ENCODE measurements around the gene OR8A1.

OR8A1 gene

DNA sequence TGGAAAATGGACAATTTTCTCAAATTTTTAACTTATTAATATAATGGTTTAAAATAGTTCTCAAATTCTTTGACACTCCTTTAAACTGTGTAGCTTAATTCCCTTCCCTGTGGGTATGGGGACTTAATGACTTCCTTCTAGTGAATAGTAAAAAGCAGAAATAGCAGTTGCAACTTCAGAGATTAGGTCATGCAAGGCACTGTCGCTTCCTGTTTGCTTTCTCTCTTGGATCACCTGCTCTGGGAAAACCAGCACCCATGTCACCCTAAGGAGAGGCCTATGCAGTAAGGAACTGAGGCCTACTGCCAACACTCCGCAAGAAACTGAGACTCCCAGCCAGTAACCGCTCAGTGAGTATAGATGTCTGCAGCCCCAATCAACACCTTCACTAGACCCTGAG, 35.9 kb downstream of the OR8A1 start:
- H3K27ac Mint-ChIP-seq: no peak overlapping the region
- DNase-seq (ENCODE audit: low spot score): no peak
- H3K4me1 Mint-ChIP-seq (ENCODE audit: low read depth): peaks cover 2% of the 10 kb centered on the region
- no peaks in the 10 kb centered on the region for H3K36me3 Mint-ChIP-seq (ENCODE audit: low read depth)
- peaks cover under 1% of the 10 kb centered on the region for H3K27me3 Mint-ChIP-seq (ENCODE audit: low read depth)
- H3K9me3 Mint-ChIP-seq: no peaks in the 10 kb centered on the region
- H3K4me3 Mint-ChIP-seq: no peak overlapping the region

DNA sequence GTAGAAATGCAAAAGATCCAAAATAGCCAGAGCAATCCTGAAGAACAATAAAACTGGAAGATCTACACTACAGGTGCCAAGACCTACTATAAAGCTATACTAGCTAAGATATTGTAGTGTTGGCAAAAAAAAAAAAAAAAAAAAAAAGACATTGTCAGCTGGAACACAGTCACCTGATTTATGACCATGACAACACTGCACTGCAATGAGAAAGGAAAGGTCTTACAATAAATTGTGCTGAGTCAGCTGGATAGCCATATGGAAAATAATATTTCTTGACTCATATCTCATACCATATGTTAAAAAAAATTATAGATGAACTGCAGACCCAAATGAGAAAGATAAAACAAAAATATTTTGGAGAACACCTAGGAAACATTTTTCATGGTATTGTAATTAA, 38.4 kb downstream of the OR8A1 start:
- Mint-ChIP-seq H3K9me3 (no peaks in the 10 kb centered on the region), H3K36me3 (ENCODE audit: low read depth) (no peaks in the 10 kb centered on the region), H3K4me3 (no peak overlapping the region), H3K27me3 (ENCODE audit: low read depth) (no peaks in the 10 kb centered on the region), H3K4me1 (ENCODE audit: low read depth) (peaks cover 14% of the 10 kb centered on the region), H3K27ac (no peak overlapping the region)
- DNase-seq (ENCODE audit: low spot score): no peak

DNA sequence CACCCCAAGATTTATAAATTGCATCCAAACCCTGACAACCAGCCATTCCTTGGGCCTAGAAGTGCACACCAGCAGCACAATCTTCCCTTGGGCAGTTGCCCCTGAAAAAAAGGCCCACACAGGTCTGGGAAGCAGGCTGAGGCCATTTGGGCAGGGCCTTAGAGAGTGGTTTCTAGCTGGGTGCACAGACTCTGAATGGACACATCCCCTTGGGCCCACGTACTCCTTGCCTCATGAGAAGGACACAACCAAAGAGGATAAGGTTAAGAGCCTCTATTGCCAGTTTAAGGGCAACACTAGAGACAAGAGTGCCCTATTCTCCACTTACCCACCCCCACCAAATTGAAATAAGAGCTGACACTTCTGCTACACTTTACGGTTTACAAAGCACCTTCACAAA, 40.5 kb downstream of the OR8A1 start:
- Mint-ChIP-seq H3K9me3 (no peaks in the 10 kb centered on the region), H3K27me3 (ENCODE audit: low read depth) (no peaks in the 10 kb centered on the region), H3K27ac (no peak overlapping the region), H3K36me3 (ENCODE audit: low read depth) (no peaks in the 10 kb centered on the region), H3K4me3 (no peak overlapping the region), H3K4me1 (ENCODE audit: low read depth) (peaks cover 16% of the 10 kb centered on the region)
- DNase-seq (ENCODE audit: low spot score): no peak

DNA sequence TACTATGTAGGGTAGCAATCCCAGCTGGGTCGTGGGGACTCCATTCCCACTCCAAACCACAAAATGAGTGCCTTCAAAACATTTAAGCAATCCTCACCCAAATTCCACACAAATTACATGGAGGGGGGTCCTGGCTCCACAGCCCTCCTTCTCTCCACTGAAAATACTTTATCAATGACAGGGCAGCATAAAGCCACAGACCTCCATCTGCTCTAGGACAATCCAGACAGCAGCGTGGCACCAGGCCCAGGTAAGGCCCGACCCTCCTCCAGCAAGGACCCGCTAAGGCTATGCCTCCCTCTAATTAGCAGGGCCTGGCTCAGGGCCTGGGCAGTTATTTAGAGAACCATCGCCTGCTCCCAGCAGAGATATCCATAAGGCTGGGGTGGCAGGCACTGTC, 41.3 kb downstream of the OR8A1 start, which contains the start of gene PANX3:
Gene PANX3, plus strand, starts transcription at position 365 of the 400 bp plus-strand sequence. CDS start 129 bp downstream, outside the sequence.
- Mint-ChIP-seq H3K27ac (no peak within 1 kb of the TSS), H3K4me3 (peak within 1 kb of the TSS; percentile 38)

DNA sequence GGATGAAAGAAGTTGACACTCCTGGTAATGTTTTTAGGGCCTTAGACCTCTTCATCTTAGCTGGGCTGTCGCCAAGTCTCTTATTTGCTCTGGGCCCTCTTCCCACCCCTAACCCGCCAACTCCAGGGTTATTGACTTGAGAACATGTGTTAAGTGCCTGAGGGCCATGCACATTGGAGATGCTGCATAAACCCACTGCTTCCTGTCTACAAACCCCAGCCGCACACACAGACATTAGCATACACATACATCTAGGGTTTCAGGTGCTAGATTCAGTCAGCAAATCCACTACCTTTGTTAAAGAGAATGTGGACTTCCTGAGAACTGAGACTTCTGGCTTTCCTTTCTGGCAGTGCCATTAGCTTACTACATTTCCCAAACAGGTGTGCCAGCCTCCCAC, 42.2 kb downstream of the OR8A1 start:
- no peaks in the 10 kb centered on the region for H3K9me3 Mint-ChIP-seq
- H3K36me3 Mint-ChIP-seq (ENCODE audit: low read depth): no peaks in the 10 kb centered on the region

More for the DNA sequence above, 41.3 kb downstream of the OR8A1 start, which contains the start of gene PANX3:
- DNase-seq (ENCODE audit: low spot score): no peak
- no peaks in the 10 kb centered on the region for H3K9me3 Mint-ChIP-seq
- H3K27me3 Mint-ChIP-seq (ENCODE audit: low read depth): no peaks in the 10 kb centered on the region
- H3K4me1 Mint-ChIP-seq (ENCODE audit: low read depth): peaks cover 14% of the 10 kb centered on the region
- H3K36me3 Mint-ChIP-seq (ENCODE audit: low read depth): no peaks in the 10 kb centered on the region

DNA sequence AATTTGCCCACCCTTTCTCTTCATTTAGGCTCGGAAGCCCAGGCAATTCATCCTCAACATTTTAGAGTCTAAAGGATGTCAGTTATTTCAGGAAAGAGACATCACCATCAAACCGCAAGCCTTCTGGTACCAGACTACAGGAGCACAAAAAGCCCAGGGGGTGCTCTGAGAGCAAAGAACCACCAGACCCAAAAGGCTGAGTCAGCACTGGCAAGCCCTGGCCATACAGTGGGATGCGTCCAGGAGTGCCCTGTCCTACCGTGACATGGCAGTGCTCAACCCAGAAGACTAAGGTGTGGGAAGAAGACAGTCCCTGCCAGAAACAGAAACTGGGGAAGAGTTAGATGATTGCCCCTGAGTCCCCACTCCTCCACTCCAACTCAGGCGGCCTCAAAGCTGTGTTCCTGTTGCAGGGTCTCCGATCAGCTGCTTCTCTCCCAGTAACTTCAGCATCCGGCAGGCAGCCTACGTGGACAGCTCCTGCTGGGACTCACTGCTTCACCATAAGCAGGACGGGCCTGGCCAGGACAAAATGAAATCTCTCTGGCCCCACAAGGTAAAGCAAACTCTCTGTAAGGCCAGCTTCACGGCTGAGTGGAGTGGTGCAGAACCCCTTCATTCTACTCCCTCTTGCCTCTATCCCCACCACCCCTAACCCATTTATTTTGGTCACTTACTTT, 42.9 kb downstream of the OR8A1 start:
- H3K4me1 Mint-ChIP-seq (ENCODE audit: low read depth): peaks cover 14% of the 10 kb centered on the region
- H3K36me3 Mint-ChIP-seq (ENCODE audit: low read depth): no peaks in the 10 kb centered on the region
- DNase-seq (ENCODE audit: low spot score): no peak
- H3K27ac Mint-ChIP-seq: no peak overlapping the region
- H3K9me3 Mint-ChIP-seq: no peaks in the 10 kb centered on the region
- no peak overlapping the region for H3K4me3 Mint-ChIP-seq
- H3K27me3 Mint-ChIP-seq (ENCODE audit: low read depth): peaks cover 2% of the 10 kb centered on the region

More for the DNA sequence above, 42.2 kb downstream of the OR8A1 start:
- H3K4me1 Mint-ChIP-seq (ENCODE audit: low read depth): peaks cover 14% of the 10 kb centered on the region
- H3K27ac Mint-ChIP-seq: no peak overlapping the region
- no peaks in the 10 kb centered on the region for H3K27me3 Mint-ChIP-seq (ENCODE audit: low read depth)
- peak; percentile 23 for DNase-seq (ENCODE audit: low spot score)
- H3K4me3 Mint-ChIP-seq: peak overlapping the region; percentile 38

DNA sequence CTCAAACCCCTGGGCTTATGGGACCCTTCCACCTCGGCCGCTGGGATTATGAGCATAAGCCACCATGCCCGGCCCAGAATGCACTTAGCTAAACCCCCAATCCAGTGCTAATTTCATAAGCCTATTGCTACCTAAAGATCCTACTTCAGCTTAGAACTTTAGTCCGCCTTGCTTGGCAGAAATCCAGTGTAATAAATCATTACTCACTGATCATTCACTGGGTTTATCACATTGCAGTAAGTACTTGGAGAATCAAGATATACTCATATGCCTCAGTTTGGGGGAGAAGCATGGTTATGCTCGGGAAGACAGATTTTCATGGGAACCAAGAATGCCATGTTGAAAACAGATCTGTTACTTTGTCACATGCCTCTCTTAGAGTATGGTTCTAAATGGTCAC, 49.1 kb downstream of the OR8A1 start:
- Mint-ChIP-seq H3K27ac (no peak overlapping the region), H3K4me3 (no peak overlapping the region), H3K27me3 (ENCODE audit: low read depth) (peaks cover 11% of the 10 kb centered on the region), H3K9me3 (no peaks in the 10 kb centered on the region), H3K4me1 (ENCODE audit: low read depth) (peaks cover 10% of the 10 kb centered on the region), H3K36me3 (ENCODE audit: low read depth) (peaks cover 3% of the 10 kb centered on the region)
- DNase-seq (ENCODE audit: low spot score): no peak
